GOT3 (cell line): Measurements from ENCODE around the gene BNIPL.

Experiments
- DNase-seq: peaks from one replicate; lab custom pipeline; 2025; ENCODE audit warnings: mixed read lengths; lab: John Stamatoyannopoulos, UW

Gene BNIPL

DNA sequence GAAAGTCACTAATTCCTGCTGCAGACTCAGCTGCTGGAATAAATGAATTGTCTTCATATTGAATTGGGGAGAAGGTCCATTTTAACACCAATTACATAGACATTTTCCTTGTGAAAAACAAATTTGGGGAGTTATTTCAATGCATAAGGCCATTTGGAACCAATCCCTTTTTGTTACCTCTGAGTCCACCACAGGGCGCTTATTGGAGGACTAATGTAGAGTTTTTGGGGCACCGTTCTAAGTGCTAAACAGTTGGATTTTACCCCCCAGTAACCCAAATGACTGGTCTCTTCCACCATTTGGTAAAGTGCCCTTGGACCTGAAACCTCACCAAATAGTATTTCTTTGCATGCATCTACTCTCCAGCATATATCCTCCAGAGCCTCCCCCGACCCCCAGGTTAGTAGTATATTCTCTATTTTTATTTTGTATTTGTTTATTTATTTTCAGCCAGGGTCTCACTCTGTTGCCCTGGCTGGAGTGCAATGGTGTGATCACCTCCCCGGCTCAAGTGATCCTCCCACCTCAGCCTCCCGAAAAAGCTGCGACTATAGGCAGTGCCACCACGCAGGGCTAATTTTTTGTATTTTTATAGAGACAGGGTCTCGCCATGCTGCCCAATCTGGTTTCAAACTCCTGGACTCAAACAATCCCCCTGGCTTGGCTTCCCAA, 26.6 kb upstream of the BNIPL start:
- DNase-seq: no peak

DNA sequence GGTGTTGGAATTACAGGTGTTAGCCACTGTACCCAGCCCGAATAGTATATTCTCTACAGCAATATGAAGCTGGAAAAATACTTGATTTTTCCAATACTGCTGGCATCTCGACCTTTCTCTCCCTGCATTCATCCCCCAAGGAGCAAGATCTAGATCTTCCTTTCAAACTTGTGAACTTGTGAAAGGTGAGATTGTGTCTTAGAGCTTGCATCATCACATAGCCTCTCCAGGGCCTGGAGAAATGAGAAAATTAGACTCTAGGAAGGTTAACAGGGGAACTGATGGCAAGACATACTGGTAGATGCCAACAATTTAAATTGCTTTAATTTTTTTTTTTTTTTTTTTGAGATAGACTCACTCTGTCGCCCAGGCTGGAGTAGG, 26.1 kb upstream of the BNIPL start:
- DNase-seq: no peak

DNA sequence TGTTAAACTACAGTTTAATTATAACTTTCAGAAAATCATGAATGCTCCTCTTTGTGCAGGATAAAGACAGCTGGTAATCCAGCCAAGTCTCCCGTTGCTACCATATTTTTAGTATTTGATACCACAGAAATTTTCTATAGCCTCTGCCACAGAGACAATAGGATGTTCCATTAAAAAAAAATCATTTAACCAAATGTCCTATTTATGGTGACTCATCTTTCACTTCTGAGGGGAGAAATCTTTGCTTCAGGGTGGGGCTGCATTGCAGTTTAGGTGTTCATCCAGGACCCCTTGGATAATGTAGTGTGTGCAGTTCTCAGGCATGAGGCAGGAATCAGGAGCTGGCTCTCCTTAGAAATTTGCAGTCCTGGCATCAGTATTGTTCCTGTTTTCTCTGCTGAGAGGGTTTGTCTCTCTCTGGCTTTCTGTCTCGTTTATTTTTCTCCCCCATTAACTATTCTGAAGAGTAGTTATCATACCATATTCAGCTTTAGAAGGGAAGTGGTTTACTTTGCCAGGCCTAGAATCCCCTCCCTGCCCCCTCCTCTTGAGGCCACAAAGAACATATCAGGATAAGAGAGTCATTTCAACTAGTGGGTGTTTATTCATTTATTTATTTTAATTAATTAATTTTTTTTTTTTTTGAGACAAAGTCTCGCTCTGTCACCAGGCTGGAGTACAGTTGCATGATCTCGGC, 25.1 kb upstream of the BNIPL start:
- DNase-seq: no peak

DNA sequence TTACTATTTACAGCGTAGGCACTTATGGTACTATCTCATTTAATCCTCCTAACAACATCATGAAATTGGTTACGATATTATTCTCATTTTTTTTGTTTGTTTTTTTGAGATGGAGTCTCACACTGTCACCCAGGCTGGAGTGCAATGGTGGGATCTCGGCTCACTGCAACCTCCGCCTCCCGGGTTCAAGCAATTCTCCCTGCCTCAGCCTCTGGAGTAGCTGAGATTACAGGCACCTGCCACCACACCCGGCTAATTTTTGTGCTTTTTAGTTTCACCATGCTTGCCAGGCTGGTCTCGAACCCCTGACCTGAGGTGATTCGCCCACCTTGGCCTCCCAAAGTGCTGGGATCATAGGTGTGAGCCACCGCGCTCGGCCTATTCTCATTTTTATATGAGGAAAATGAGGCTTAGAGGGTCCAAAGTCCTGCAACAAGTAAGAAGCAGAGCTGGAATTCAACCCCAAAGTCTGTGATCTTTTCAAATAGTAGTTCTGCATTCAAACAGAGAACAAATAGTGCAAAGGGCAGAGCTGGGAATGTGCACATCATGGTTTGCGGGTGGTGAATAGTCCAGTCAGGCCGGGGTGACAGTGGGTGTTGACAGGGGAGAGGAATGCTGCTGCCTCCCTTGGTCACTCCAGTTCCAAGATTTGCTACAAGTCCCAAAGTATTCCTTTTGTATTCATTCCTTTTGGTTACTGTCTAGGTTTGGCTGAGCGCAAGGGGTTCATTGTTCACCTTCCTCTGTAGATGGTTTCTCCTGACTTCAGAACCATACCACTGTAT, 23.5 kb upstream of the BNIPL start:
- no peak for DNase-seq

DNA sequence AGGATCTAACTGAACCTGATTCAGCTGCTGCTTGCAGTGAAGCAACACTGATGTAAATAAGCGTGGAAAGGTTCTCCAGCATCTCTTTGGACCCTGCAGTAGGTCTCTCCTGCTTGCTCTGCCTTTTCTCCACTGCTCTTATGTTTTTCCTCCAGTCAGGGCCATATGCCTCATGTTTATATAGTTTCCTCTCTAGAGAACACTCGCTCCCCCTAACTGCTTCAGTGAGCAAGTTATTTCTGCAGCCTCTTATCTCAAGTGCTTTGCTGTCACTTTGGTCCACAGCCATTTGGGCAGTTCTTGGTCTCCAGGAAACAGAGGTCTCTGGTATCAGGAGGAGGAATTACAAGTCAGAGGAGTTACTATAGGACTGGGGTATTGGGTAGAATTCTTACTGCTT, 22.9 kb upstream of the BNIPL start:
- DNase-seq: no peak

DNA sequence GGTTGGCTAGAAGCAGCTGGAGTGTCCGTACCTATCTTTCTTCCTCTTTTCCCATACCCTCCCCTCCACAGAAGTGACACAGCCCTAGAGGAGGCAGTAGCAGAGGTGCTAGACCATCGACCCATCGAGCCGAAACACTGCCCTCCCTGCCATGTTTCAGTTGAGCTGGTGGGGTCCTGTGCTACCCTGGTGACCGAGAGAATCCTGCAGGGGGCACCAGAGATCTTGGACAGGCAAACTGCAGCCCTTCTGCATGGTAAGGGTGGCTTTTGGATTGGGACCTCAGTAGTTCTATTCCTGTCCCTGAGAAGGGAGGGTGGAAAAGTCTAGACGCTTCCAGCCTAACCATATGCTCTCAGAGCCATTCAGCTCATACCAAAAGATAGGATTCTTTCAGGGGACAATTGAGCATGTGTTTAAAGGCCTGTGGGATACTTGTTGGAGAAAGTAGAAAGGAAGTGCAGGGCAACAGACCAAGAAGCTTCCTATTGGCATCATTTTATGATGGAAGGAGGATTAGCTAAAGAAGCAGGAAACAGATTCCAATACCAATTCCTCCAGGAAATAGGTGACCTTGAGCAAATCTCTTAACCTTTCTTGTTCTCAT, 11.7 kb upstream of the BNIPL start:
- no peak for DNase-seq

DNA sequence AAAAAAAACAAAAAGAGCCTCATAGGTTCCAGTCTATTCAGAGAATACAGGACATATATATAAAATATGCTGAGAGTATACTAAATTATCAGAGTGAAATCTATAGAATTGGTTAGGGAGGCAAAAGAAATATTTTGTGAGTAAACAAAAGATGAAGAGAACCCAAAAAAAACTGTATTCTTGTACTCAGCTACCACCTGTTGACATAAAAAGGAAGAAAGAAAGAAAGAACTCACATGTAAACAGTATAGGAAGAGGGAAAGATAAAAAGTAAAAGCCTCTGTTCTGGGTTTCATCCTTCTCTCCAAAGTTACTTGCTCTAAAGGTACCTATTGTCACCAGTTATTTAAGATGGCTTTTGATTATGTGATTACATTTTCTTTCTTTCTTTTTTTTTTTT, 9.9 kb upstream of the BNIPL start:
- DNase-seq: no peak

DNA sequence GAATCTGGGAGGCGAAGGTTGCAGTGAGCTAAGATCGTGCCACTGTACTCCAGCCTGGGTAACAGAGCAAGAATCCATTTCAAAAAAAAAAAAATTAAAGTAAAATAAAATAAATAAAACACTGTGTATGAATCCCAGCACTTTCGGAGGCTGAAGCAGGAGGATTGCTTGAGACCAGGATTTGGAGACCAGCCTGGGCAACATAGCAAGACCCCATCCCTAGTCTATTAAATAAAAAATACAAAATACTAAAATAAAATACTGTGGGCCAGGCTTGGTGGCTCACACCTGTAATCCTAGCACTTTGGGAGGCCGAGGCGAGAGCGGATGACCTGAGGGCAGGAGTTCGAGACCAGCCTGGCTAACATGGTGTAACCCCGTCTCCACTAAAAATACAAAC, 4.2 kb upstream of the BNIPL start:
- no peak for DNase-seq

DNA sequence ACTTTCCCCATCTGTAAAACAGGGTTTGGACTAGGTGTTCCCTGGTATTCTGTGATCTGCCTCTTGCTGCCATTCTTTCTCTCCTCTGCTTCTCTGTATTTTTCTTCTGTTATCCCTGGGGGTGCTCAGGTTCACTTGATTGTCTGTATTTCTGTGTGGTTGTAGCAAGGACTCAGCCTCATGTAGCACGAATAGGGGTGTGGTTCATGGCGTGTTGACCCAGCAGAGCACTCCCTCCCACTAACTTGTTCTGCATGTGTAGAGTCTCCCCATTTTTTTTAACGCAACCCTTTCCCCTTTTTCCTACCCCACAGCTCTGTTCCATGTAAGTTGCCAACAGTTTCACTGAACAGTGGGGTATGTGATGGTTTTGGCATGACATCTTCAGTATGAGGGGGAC, 1.2 kb upstream of the BNIPL start:
- DNase-seq: no peak

DNA sequence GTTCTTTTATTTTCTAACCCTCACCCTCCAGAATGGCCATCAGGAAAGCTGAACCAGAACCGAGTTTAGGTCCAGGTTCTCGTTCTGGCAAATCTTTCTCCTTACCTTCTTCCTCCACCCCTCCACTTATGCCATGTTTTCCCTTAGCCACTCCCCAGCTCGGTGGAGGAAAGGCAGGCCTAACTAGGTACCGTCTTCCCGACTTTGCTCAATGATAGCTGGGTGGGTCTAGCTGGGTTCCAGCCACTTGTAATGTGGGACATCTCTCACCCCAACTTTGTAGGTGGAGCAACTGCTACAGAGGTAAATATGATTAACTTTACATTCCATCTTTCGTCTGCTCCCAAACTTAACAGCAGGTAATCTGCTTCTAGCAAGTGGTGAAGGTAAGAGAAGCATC, 646 bp downstream of the BNIPL start:
- no peak for DNase-seq

DNA sequence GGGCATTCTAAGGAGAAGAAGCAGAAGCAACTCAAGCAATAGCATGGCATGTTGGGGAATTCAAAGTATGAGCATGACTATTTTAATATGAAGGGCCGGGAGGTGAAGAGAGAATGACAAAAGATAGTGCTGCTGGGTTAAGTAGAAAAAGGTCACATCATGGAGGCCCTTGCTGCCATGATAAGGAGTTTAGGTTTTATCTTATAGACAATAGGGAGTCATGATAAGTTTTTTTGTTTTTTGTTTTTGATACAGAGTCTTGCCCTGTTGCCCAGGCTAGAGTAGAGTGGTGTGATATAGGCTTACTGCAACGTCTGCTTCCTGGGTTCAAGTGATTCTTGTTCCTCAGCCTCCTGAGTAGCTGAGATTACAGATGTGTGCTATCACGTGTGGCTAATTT, 3.1 kb downstream of the BNIPL start:
- DNase-seq: no peak

DNA sequence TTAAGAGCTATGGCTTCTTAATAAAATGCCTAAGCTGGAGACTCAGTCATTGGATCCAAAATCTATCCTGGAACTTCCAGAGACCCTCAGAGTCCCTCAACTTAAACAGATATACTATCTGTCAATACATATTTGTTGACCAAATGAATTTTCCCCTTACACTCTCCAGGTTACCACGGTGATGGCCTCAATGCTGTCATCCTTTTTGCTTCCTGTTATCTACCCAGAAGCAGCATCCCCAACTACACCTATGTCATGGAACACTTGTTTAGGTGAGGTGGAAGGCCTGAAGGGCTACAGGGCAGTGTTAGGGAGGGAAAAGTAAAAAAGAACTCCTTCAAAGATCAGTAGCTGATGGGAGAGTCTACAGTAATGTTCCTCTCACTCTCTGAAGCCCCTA, 6.8 kb downstream of the BNIPL start:
- DNase-seq: no peak

DNA sequence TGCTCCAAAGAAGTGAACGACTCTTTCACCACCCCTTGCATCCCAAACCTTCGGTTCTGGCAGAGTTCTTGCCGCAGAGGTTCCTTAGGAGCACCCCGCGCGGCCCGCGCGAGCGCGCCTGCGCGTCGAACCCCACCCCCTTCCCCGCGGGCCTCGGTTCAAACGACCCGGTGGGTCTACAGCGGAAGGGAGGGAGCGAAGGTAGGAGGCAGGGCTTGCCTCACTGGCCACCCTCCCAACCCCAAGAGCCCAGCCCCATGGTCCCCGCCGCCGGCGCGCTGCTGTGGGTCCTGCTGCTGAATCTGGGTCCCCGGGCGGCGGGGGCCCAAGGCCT, 11.2 kb downstream of the BNIPL start, which contains the start of gene C1orf56:
Gene C1orf56 (plus strand): TSS at position 161 of the 334 bp plus-strand sequence. CDS start 97 bp downstream, at position 258.
- DNase-seq: no peak

DNA sequence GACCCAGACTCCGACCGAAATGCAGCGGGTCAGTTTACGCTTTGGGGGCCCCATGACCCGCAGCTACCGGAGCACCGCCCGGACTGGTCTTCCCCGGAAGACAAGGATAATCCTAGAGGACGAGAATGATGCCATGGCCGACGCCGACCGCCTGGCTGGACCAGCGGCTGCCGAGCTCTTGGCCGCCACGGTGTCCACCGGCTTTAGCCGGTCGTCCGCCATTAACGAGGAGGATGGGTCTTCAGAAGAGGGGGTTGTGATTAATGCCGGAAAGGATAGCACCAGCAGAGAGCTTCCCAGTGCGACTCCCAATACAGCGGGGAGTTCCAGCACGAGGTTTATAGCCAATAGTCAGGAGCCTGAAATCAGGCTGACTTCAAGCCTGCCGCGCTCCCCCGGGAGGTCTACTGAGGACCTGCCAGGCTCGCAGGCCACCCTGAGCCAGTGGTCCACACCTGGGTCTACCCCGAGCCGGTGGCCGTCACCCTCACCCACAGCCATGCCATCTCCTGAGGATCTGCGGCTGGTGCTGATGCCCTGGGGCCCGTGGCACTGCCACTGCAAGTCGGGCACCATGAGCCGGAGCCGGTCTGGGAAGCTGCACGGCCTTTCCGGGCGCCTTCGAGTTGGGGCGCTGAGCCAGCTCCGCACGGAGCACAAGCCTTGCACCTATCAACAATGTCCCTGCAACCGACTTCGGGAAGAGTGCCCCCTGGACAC, 11.7 kb downstream of the BNIPL start:
- peak; percentile 50 for DNase-seq

DNA sequence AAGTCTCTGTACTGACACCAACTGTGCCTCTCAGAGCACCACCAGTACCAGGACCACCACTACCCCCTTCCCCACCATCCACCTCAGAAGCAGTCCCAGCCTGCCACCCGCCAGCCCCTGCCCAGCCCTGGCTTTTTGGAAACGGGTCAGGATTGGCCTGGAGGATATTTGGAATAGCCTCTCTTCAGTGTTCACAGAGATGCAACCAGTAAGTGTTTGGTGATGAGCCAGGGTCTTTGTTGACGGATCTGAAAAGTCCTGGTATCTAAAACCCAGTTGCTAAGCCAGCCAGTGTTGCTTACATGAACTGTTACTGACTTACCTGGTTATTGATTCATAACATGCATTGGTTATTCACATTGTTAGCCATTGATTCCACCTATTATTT, 12.3 kb downstream of the BNIPL start:
- DNase-seq: no peak

DNA sequence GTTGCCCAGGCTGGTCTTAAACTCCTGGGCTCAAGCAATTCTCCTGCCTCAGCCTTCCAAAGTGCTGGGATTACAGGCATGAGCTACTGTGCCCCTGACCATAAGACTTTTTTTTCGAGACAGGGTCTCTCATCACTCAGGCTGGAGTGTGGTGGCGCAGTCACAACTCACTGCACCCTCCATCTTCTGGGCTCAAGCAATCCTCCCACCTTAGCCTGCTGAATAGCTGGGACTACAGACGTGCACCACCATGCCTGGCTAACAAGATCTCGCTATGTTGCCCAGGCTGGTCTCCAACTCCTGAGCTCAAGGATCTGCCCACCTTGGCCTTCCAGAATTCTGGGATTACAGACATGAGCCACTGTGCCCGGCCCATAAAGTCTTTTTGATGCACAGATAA, 13.1 kb downstream of the BNIPL start:
- no peak for DNase-seq

DNA sequence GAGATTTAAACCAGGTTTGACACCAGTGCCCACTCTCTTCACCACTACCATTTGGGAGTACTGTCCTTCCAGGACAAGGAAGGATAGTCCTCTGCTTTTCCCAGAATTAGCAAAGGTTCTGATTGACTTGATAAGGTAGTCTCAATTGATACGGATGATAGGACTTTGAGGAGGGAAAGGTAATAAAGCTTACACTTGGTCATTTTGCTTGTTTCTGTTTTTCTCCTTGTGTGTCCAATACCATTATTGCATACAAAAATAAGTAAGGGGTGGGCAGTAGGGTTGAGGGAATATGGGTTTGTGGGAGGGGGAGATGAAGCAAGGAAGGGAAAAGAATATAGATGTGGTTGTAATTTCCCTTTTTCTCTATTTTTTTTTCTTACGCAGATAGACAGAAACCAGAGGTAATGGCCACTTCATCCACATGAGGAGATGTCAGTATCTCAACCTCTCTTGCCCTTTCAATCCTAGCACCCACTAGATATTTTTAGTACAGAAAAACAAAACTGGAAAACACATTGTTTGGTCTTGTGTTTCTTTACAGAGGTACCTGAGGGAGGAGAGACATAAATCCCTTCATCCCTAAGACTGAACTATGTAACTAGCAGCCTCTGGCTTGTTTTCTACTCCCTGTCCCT, 13.8 kb downstream of the BNIPL start:
- DNase-seq: no peak

DNA sequence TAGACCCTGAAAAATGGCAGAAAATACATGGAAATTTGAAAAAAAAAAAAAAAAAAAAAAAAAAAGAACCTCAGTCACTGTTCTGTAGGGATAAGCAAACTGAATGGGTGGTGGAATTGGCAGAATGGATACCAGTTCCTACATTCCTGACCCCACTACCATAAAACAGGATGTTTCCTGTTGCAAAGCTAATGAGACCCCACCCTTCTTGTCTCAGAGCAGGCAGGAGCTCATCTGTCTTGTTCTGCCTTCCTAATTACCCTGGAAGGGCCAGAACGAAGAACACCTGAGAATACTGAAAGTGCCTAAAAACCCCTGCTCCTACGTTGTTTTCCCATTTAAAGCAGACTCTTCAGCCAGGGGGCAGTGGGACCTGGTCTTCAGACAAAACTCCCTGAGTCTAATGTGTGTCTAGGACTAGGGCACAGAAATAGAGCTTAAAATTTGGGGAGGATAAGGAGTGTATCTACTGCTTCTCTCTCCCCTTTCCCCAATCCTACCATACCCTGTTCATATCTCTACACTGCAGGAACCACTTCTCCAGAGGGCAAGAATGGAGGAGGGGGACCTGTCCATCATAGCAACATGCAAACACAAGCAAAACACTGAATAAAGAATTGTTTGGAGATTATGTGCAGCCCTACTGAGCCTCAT, 15.1 kb downstream of the BNIPL start:
- DNase-seq: no peak

DNA sequence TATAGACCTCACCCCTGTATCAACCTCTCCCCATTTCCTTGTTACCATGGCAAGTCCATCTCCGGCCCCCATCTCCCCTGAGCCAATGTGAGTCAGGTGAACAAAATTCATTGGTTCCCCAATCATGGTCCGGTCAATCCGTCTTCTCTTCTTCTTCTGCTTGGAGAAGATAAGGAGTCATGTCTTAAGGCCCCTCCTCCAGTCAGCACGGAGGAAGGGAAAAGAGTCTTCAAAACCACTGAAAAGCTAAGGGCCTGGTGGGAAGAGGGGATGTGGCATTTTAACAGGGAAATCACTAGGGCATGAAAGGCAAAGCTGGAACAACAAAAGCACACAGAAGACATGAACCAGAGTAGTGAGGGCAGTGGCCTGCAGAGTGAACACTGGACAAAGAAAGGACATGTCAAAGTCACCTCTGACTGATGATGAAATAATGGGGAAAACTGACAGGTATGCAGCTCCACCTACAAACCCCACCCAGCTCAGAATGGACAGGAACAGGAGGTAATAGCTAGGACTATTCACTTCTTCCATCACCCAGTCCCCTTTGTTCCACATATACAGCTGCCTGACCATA, 18.7 kb downstream of the BNIPL start:
- no peak for DNase-seq

DNA sequence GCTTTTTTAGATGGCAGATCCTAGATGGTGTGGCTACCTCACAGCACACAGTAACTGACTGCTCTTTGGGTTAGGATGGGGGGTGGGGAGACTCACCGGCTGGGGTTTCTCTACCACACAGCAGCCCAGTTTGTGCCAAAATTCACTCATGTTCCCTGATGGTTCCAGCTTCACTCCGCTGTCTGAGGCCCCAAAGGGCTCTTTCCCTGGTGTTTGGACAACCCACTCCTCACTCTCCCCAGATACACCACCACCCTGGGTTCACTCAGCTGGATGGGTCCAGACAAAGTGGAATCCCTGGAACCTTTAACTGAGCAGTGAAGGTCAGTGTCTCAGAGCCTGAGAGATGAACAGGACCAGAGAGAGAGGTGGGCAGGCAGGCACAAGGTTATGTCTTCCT, 19.2 kb downstream of the BNIPL start:
- DNase-seq: no peak

DNA sequence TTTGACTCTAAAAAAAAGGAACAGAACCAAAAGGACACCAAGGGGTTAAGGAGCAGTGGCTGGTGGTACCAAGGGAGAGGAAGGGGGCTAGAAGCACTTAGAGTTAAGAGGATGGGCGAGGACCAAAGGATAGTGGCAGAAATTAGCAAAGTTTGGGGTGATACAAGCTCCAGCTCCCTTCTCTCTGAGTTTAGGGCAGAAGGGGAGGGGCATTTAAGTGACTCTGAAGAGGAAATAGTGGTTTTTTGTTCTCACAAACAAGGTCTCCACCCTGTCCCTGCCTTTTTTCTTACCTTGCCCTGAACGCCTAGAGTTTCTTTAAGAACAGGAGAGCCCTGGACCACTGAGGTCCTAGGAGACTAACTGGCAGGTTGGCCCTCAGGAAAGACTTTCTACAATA, 19.8 kb downstream of the BNIPL start:
- no peak for DNase-seq
